Stromal cell of bone marrow (primary cell): ENCODE measurements around the gene CA11.

Experiments used
- DNase-seq: peaks from one replicate; pipeline ENCODE4 v3.0.0-alpha.2; 2012; ENCODE audit warnings: low read depth

The CA11 gene

DNA sequence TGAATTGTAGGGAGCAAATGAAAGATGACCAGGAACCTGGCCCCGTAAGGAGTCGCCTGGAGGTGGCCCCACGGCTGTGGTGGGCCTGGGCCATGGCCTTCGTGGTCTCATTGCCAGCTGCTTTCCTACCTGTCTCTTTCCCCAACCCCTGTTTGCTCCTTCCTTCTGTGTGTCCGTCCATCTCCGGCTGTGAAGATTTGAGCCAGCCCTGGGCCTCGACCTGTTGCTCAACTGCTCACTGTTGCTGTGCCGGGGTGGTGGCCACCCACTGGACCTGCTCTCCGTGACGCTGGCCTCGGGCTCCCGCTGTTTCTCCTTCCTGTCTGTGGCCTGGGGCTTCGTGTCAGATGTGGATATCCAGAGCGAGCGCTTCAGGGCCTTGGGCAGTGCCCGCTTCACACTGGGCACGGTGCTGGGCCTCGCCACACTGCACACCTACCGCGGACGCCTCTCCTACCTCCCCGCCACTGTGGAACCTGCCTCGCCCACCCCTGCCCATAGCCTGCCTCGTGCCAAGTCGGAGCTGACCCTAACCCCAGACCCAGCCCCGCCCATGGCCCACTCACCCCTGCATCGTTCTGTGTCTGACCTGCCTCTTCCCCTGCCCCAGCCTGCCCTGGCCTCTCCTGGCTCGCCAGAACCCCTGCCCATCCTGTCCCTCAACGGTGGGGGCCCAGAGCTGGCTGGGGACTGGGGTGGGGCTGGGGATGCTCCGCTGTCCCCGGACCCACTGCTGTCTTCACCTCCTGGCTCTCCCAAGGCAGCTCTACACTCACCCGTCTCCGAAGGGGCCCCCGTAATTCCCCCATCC is 17.3 kb downstream of the CA11 start:
- no peak for DNase-seq

DNA sequence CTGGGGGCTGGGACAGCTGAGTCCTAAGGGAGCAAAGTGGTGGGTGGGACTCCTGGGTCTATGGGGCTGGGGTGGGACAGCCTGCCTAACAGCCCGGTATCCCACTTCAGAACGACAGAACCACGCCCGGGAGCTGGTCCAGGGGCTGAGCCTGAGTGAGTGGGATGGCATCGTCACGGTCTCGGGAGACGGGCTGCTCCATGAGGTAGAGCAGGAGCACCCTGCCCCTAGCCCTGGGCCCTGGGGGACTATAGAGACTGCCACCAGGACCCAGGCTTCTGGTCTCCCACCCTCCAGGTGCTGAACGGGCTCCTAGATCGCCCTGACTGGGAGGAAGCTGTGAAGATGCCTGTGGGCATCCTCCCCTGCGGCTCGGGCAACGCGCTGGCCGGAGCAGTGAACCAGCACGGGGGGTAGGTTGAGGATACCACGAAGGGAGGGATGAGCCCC is 18.1 kb downstream of the CA11 start:
- DNase-seq = no peak

DNA sequence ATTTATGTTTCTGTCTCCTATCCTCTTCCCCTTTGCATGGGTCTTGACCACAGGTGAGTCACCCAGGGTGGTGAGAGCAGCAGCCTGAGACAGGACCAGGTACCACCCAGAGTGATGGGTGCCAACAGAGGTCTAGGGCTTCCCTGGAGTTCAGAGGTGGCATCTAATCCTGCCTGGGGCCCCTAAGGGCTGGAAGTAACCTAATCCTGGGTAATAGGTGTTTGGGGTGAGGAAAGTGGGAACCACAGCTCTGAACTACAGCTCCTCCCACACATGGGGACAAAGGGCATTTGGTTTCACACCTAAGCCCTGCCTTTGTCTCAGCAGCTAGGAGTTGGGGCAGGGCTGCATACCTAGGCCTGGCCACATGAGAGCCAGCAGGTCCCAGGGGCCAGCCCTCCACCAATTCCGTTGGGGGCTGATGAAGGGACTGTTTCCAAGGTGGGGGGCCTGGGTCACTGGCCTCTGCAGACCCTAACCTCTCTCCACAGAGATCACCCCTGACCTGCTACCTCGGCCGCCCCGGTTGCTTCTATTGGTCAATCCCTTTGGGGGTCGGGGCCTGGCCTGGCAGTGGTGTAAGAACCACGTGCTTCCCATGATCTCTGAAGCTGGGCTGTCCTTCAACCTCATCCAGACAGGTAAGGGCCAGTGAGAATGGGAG is 18.7 kb downstream of the CA11 start:
- DNase-seq = no peak

DNA sequence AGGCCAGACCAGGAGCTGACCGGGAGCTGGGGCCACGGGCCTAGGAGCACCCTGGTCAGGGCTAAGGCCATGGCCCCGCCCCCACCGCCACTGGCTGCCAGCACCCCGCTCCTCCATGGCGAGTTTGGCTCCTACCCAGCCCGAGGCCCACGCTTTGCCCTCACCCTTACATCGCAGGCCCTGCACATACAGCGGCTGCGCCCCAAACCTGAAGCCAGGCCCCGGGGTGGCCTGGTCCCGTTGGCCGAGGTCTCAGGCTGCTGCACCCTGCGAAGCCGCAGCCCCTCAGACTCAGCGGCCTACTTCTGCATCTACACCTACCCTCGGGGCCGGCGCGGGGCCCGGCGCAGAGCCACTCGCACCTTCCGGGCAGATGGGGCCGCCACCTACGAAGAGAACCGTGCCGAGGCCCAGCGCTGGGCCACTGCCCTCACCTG is 20.1 kb downstream of the CA11 start:
- no peak for DNase-seq

DNA sequence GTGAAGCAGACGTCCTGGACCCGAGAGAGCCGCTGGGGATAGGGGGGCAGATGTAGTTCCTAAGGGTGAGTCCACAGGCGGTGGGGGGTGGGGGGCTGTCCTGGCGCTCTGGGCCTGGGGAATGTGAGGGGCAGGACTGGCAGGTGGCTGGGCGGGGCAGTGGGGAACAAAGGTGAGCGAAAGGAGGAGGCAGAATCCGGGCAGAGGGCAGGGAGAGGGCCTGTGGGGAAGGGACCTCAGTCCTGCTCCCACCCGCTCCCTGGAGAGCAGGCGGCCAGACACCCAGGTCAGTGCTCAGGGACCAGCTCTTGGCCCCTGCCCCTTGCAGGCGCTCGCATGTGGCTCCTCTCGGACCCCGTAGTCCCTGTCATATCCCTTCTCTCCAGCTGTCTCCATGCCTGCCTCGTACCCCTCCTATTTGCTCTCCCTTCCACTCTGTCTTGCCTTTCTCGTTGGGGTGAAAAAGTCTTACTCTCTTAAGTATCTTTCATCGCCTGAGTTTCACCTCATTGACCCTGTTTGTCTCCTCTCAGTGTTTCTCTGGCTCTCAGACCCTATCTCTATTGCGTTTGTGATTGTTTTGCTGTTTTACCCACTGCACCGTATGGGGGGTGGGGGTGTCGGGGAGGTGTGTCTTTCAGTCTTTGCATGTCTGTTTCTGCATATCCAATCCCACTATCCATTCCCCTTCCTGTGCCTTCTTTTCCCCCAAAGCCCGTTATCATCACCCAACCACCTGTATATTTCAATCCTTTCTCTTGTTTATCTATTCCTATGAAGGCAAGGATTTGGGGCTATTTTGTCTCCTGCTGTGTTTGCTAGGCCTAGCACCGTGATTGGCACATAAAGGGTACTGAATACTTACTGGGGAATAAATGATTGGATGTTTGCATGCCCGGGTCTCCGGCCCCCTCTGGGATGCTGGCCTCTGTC is 20.9 kb downstream of the CA11 start:
- no peak for DNase-seq

DNA sequence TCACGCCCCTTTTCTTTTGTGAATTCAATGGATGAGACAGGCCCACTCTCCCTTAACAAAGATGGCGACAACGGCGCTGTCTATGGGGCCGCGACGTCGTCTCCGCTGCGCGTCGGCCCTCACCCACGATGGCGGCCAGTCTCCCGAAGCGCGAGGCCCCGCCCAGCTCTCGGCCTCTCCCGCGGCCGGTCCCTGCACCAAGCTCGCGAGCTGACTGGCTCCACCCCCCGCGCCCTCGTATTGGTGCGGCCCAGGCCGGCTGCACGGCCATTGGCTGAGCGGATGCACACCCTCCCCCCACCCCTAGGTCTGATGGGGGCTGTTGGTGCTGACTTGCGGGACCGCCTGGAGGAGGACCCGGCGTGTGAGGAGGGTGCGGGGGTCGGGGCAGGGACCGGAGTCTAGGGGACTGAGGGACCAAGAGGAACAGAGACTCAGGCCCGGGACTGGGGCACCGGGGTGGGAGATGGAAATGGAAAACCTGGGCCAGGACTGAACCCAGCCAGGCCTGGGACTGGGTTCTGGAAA is 21.9 kb downstream of the CA11 start:
- peak; percentile 94 for DNase-seq

DNA sequence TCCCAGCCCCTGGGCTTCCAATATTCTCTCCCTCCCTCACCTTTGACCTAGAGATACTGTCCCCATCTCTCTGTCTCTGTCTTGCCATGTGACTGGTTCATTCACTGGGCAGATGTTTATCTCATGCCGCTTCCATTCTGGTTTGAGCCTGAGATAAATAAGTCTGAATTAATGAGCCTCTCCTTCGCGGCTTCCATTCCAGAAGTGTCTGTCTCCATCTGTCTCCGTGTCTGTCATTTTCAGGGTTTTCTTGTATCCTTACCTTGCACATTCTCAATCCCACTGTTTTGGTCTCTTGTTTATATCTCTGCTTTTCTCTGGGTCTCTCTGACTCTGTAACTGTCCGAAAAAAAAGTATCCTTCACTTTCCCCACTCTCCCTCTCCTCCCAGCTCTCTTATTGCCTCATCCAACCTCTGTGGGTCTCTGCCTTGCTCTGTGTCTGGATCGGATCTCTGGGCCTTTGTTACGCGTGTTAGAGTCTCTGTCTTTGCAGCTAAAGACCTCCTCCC is 22.4 kb downstream of the CA11 start:
- DNase-seq = no peak

DNA sequence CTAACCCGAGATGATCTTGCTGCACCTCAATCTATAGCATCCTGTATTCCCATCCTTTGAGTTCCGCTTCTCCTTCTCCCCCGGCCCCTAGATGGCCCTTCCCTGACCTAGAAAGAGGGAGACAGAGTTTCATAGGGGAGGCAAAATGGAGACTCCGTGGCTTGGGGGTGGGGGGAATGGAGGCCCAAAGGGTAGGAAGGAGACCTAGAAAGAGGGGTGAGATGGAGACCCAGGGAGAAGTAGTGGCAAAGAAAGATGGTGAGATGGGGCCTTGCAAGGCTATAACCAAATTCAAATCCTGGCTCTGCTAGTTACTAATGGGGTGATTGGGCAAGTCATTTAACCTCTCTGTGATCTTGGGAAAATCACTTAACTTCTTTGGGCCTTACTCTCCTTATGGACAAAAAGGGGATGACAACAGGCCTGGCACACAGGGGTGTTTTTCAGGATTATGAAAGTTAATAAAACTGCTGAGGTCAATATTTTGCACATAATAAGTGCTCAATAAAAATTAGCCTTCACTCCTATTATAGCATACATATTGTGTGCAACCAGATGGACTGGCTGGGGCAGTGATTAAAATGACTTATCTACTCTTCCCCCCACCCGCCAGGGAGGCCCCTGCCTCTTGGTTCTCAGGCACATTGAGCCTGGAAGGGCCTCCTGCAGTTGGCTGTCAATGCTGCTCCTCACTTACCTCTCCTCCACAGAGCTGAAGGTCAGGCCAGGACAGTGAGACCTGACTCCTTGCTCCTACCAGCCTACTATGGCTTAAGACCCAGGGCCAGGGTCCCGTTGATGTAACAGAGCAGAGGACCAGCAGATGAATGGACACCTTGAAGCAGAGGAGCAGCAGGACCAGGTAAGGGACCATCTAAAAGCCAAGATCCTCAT is 26.0 kb downstream of the CA11 start:
- no peak for DNase-seq

DNA sequence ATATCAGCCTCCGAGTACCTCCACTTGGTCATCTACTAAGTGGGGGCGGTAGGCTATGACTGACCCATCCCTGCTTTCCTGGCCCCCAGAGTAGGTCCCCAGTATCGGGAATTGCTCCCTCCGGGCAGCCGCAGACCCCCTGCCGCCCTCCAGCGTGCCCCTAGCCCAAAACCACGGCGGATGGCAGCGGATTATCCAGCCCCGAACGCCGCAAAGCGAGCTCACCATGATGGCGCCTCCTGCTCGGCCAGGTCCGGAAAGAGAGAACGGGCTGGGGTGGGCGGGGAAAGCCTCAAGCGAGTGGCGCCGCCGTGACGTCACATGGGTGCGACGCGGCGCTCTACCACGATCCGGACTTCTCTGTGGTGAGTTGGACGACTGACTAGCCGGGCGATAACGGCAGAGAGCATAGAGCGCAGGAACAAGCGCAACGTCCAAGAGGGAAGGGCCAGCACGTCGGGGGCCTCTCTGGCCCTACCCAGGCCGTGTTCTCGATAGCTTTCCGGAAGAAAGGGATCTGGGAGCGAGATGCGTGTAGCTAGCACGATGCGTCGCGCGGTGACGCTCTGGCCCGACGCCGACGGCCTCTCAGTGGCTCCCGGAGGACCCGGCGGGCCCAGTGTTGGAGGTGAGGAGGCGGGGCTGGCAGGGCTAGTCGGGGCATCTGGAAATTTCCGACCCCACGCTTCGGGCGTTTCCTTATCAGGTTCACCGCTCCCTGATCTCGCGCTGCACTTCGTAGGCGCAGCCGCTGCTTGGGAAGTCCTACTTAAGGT is 26.9 kb downstream of the CA11 start, which contains the start of the genes RPL18 and SPHK2:
TSS of gene RPL18 (minus strand) at position 263 of the 776 bp plus-strand sequence. CDS start at position 228, 35 bp downstream.
TSS of gene SPHK2 (plus strand) at position 591 of the 776 bp plus-strand sequence. CDS start 1,009 bp downstream, outside the sequence.
- peak; percentile 99 for DNase-seq

DNA sequence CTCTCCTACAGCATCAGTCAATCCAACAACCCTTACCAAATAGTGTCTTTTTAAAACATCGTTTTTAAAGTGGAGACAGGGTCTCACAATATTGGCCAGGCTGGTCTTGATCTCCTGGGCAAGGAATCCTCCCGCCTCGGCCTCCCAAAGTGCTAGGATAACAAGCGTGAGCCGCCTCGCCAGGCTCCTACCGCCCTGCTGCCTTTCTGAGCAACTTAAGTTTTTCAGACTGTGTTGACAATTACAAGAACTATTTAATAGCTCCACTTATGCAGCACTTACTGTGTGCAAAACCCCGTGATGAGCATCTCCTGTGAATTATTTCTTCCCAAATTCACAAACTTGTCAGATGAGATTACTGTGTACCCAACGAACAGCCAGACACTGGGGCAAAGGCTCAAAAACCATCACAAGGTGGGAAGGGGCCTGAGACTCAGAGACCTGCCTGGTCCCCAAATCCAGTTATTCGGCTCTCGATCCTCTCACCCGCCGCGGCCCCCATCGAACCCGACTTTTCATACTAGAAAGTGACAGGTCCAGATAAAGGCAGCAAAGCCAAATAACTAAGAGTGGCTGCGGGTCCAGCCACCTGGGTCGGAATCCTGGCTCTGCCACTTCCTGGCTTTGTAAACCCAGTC is 27.6 kb downstream of the CA11 start:
- no peak for DNase-seq

DNA sequence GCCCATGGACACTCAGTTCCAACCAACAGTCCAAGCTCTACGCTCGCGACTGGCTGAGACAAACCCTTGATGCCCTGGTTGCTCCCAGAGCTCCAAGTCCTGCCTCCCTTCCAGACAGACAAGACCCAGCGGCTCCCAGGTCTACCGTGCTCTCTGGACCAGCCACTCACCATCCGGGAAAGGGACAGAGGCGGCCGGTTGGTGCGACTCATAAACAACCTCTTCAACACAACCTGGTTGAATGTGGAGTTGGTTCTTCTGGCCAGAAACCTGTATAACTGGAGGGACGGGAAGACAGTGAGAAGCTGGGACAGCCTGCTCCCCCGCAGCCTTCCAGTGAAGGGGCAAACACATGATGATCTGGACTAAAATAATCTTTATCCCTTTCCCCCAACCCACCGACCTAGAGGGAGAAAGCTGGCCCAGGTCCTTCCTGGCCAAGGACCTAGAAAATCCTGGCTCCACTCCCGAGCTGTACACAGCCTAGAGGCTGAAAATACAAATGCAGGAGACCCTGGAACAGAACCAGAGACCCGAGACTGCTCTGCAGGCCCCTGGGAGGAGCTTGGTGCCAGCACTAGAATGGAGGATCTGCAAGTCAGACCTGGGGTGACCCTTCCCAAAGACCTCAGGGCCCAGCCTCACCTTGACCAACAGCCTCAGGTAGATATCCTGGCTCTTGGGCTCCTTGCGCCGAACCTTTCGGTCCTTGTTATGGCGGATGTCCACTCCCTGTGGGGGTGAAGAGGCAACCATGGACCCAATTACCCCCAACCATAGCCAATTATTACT is 28.6 kb downstream of the CA11 start:
- no peak for DNase-seq

DNA sequence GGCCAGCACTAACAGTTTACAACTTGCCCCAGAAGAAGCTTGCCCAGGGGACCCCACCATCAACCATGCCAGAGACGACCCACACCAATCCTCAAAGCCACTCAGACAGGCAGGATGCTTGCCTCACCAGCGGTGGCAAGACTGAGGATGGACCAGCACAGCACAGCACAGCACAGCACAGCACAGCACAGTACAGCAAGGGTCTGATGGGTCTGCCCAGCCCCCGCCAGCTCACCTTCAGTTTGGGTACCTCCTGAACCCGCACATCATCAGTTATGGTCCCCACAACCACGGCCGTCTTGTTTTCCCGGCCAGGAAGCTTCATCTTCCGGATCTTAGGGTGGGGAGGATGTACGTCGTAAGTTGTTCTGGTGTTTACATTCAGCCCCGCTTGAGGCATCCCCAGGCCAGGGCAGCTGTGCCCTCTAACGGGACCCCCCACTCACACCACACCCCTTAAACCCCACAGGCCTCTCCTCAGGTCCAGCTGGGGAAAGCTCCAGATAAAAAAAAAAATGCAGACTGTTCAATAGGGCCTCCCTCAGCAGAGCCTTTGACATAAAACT is 29.4 kb downstream of the CA11 start:
- DNase-seq = no peak

DNA sequence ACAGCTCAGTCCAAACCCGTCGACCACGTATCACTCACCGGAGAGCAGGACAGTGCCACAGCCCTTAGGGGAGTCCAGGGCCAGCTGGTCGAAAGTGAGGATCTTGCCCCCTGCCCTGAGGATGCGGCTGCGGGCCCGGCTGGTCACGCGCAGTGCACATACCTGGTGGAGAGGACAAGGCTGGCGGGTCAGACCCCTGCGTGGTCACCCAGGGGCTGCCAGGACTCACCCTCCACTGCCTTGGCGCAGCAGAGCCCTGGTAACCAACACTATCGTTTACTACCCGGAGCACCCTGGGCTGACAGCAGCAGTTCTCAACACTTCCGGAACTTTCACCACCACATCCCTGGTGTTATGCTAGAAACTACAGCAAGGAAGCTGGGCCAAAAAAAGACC is 29.9 kb downstream of the CA11 start:
- no peak for DNase-seq

DNA sequence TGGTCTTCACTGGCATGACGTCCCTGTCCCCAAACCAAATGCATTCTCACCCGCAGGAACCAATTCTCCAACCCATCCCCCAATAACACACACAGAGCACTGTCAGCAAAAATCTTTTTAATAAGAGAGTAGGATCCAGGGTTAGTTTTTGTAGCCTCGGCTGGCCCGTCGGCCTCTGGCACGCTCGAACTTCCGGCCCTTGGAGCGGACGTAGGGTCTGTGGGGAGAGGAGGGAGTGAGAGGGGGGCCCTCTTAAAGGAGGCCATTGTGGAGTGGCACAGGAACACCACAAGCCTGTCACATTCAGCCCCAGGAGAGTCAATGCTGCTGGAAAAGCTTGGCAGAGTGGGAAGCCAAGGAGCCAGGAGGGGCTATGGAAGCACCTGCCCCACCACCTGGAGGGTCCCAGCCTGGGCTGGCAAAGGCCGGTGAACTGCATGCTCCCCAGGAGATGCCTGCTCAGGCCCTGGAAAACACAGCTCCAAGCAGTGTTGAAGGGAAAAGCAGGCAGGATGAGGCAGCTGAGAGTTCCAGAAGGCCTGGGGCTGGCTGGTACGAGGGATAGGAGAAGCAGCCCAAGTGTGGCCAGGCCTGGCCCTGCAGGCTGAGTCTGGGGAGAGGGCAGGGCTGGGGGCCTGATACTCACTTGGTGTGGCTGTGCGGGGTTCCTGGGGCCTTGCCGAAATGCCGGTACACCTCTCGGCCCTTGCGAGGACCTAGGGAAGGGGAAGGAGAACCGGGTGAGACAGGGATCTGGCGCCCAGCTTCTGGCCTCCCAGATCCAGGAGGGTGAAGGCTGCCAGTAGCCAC is 30.6 kb downstream of the CA11 start:
- no peak for DNase-seq

DNA sequence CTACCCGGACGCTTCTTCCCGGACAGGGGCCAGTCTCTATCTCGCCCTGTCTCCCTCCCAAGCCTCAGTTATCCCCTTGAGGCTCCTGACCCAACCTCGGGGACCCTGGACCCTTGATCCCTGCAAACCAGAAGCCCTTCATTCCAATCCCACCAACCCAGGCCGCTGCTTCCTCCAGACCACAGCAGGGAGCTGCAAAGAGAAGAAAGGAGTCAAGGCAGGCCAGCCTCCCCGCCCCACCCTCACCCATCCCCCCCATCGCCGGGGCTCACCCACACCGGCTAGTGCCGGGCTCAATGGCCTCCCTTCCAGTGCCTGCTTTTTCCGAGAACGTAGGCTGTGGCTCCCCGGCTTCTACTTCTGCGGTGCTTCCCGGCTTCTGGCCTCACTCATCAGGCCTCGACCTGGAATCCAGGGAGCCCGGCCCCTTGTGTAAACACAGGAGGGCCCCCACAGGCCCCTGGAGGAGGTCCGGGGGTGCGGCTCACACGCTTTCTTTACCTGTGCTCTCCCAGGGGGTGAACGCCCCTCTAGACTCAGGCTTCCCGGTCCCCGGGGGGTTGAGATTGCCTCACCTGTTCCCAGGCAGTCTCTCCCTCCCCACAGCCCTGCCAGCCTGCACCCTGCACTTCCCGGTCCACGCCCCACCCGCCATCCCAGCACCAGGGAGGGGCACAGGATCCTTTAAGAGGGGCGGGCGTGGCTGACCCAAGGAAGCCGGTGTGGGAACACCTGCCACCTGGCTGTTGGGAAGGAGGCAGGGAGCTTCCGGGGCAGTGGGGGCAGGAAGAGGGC is 31.4 kb downstream of the CA11 start, which contains the start of gene FAM83E:
TSS of gene FAM83E (minus strand) at position 641 of the 795 bp plus-strand sequence. CDS start 1,704 bp downstream, outside the sequence.
- no peak for DNase-seq

DNA sequence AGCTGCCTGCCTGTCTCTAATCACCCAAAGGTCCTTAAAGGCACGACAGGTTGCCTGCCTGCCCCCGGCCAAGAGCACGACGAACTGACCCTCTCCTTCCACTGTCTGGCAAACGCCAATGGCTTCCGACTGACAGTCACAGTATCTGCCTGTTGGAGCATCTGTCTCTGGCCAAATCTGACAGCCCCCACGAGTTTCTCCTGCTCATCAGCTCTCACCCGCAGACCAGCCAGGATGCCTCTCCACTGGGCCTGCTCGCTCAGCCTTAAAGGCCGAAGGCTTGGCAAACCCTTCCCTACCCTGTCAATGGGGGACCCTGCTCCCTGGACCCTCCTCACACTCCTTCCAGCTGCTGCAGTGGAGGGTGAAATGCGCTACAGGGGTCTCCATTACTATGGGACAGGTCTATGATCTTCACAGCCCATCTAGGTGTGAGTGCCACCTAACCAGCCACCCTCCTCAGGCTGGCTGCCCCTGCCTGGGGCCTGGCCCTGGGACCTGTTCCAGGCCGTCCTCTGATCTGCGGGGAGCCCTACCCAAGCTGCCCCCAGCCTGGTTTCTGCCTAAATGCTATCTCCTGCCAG is 32.0 kb downstream of the CA11 start:
- no peak for DNase-seq
